GM10266 (cell line): ENCODE measurements around the gene RTN4RL2.

Experiments used
- DNase-seq: peaks from one replicate; pipeline ENCODE4 v3.0.0; 2012; ENCODE audit errors: extremely low spot score
- CTCF ChIP-seq: IDR thresholded peaks from 2 replicates; pipeline ENCODE4 v1.5.1; 2012; ENCODE audit warnings: mild to moderate bottlenecking, low read depth; ENCODE audit not compliant: control insufficient read depth, insufficient read depth; ENCODE audit errors: missing control alignments

RTN4RL2 gene

GRCh38 chr11:57473285-57473841, 13.0 kb downstream of the RTN4RL2 start:
- no peak for TF ChIP-seq CTCF
- no peak for DNase-seq

- peak; percentile 47 for DNase-seq
- TF ChIP-seq CTCF, result no peak
Observed at GRCh38 chr11:57474017-57474802, 13.9 kb downstream of the RTN4RL2 start.

- no peak for TF ChIP-seq CTCF
- no peak for DNase-seq
Observed at GRCh38 chr11:57474803-57475115, 14.4 kb downstream of the RTN4RL2 start.

- no peak for DNase-seq
- TF ChIP-seq CTCF, result no peak
Observed at GRCh38 chr11:57475191-57475590, 14.9 kb downstream of the RTN4RL2 start.

GRCh38 chr11:57475671-57476046, 15.3 kb downstream of the RTN4RL2 start:
- no peak for DNase-seq
- TF ChIP-seq CTCF, result no peak

GRCh38 chr11:57476047-57476756, 15.9 kb downstream of the RTN4RL2 start:
- DNase-seq, result peak; percentile 69
- TF ChIP-seq CTCF, result no peak

- peak; percentile 84 for DNase-seq
- TF ChIP-seq CTCF, result peak; percentile 66
Observed at GRCh38 chr11:57476757-57477506, 16.6 kb downstream of the RTN4RL2 start.
